Mesendoderm (in vitro differentiated cells): ENCODE results near the gene PHLDA1.

ENCODE experiments used
- DNase-seq: peaks from one replicate; pipeline ENCODE4 v3.0.0; 2013
- H2AK5ac ChIP-seq: 2 replicates; pipeline ENCODE4 v1.6.1; 2013; ENCODE audit warnings: low read length, inconsistent platforms
- H2BK120ac ChIP-seq: 2 replicates; pipeline ENCODE4 v1.6.1; 2013; ENCODE audit warnings: low read depth, mild to moderate bottlenecking, low read length, moderate library complexity, mixed read lengths
- H2BK15ac ChIP-seq: replicated peaks from 2 replicates; pipeline ENCODE4 v1.6.1; 2013; ENCODE audit warnings: low read depth, mild to moderate bottlenecking, moderate library complexity
- H2BK5ac ChIP-seq: 2 replicates; pipeline ENCODE4 v1.6.1; 2013; ENCODE audit warnings: low read length, inconsistent platforms
- H3K18ac ChIP-seq: 2 replicates; pipeline ENCODE4 v1.6.1; 2013; ENCODE audit warnings: mild to moderate bottlenecking, low read length, mixed read lengths
- H3K23ac ChIP-seq: one replicate; pipeline ENCODE4 v1.6.1; 2013; ENCODE audit warnings: low read length
- H3K27ac ChIP-seq: 2 replicates; pipeline ENCODE4 v1.5.1; 2013; ENCODE audit warnings: low read depth, mild to moderate bottlenecking, inconsistent platforms, low read length, moderate library complexity
- H3K27me3 ChIP-seq: 2 replicates; pipeline ENCODE4 v1.6.1; 2013; ENCODE audit warnings: low read length, control low read depth, mild to moderate bottlenecking, inconsistent platforms; ENCODE audit not compliant: insufficient read depth, poor library complexity
- H3K36me3 ChIP-seq: 2 replicates; pipeline ENCODE4 v1.6.1; 2013; ENCODE audit warnings: low read length, inconsistent platforms; ENCODE audit not compliant: control insufficient read depth, insufficient read depth
- H3K4ac ChIP-seq: one replicate; pipeline ENCODE4 v1.6.1; 2013; ENCODE audit warnings: low read depth, mild to moderate bottlenecking, low read length, moderate library complexity
- H3K4me1 ChIP-seq: 2 replicates; pipeline ENCODE4 v1.6.1; 2013; ENCODE audit warnings: low read depth, low read length, inconsistent platforms; ENCODE audit not compliant: control insufficient read depth
- H3K4me2 ChIP-seq: 2 replicates; pipeline ENCODE4 v1.6.1; 2013; ENCODE audit warnings: low read length
- H3K4me3 ChIP-seq: 2 replicates; pipeline ENCODE4 v1.5.1; 2013; ENCODE audit warnings: mild to moderate bottlenecking, low read length
- H3K56ac ChIP-seq: one replicate; pipeline ENCODE4 v1.6.1; 2013; ENCODE audit warnings: low read length
- H3K79me1 ChIP-seq: 2 replicates; pipeline ENCODE4 v1.6.1; 2013; ENCODE audit warnings: low read length, inconsistent platforms
- H3K79me2 ChIP-seq: 2 replicates; pipeline ENCODE4 v1.6.1; 2013; ENCODE audit warnings: mild to moderate bottlenecking, low read length; ENCODE audit not compliant: control insufficient read depth, insufficient read depth
- H3K9ac ChIP-seq: 2 replicates; pipeline ENCODE4 v1.6.1; 2013; ENCODE audit warnings: low read length, inconsistent platforms
- H4K5ac ChIP-seq: one replicate; pipeline ENCODE4 v1.6.1; 2013; ENCODE audit warnings: low read length
- H4K8ac ChIP-seq: one replicate; pipeline ENCODE4 v1.6.1; 2013; ENCODE audit warnings: low read depth, mild to moderate bottlenecking, control low read depth, low read length, moderate library complexity
- WGBS: extraction: QIAGEN DNeasy Blood & Tissue Kit; methylation state at CpG from one replicate; pipeline ENCODE4 v1.1.7; 2013; ENCODE audit warnings: low lambda C conversion rate, missing lambda C conversion rate; ENCODE audit not compliant: insufficient coverage; ENCODE audit errors: extremely low coverage; 5-methylcytosine and 5-hydroxymethylcytosine counted together

PHLDA1 gene

DNA sequence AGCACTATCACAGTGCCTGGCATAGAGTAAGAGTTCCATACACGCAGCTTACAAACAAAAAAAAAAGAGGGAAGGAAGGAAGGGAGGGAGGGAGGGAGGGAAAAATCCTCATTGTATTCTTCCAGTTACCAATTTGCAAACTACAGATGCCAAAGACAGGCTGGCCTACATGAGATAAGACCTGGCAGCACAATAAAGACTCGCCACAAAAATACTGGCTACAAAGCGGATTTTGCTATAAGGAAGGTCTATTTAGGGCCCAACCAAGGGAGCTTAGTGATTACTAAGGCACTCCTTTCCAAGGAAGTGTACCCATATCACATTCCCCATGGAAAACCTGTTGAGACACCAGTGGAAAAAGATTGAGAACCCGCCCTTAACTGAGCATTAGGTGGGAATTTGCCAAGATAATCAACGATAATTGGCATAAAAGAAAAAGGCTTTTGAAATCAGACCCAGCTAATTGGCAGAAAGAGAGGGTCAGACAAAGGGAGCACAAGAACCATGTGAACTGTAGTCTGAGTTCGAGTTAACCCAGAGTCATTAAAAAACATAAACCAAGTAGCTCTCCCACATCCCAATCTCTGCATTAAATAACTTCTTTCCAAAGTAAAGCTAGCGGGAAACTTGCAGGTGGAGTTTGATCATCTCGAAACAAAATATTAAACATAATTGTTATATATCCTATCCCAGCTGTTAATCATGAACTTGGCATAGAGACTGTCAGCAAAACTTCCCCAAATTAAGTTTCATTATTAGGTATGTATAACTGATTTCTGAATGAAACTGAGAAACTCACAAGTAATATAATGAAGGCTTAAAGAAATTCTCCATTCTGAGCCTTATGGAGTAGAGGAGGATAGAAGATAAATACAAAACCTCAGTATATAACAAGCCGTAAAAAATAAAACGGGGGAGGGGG is 50.1 kb downstream of the PHLDA1 start:
- no peak overlapping the region for H3K56ac ChIP-seq
- H3K4me2 ChIP-seq, result no peak overlapping the region
- no peak overlapping the region for H3K27ac ChIP-seq
- no peak overlapping the region for H2BK5ac ChIP-seq
- H3K23ac ChIP-seq, result no peak overlapping the region
- no peaks in the 10 kb centered on the region for H3K27me3 ChIP-seq
- no peak overlapping the region for H4K8ac ChIP-seq
- peaks cover 13% of the 10 kb centered on the region for H3K4me1 ChIP-seq
- no peak overlapping the region for H2AK5ac ChIP-seq
- DNase-seq, result no peak
- H3K79me1 ChIP-seq, result no peaks in the 10 kb centered on the region
- peak overlapping the region; percentile 32 for H3K18ac ChIP-seq
- H2BK120ac ChIP-seq, result no peak overlapping the region
- no peak overlapping the region for H3K9ac ChIP-seq
- no peaks in the 10 kb centered on the region for H3K79me2 ChIP-seq
- no peaks in the 10 kb centered on the region for H3K36me3 ChIP-seq
- H3K4ac ChIP-seq, result peak overlapping the region; percentile 39
- no peak overlapping the region for H4K5ac ChIP-seq
- no CpG with 5 or more reads among the region's 10 CpGs for WGBS
- H2BK15ac ChIP-seq, result no peak overlapping the region
- no peak overlapping the region for H3K4me3 ChIP-seq

DNA sequence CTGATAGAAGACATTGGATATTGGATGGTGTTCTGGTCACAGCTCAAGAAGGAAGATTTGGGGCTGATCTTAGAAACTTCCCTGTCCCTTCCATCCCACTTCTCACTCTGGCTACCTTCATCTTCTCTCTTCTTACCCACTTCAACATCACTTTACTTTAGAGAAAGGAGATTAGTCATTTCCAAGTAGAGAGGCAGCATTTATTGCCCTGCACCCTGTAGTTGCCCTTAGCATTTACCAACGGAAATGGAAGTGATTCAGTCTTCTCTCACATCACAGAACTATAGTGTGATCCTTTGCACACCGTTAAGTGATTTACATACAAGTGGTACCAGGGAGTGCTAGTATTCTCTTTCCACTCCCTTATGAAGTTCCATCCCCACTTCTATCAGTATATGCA is 52.4 kb downstream of the PHLDA1 start:
- Histone ChIP-seq H3K27me3 (no peaks in the 10 kb centered on the region), H3K4me1 (peaks cover 13% of the 10 kb centered on the region), H3K23ac (no peak overlapping the region), H2BK120ac (no peak overlapping the region), H4K8ac (no peak overlapping the region), H3K27ac (no peak overlapping the region), H2AK5ac (no peak overlapping the region), H3K36me3 (no peaks in the 10 kb centered on the region), H3K79me2 (no peaks in the 10 kb centered on the region), H3K9ac (no peak overlapping the region), H3K18ac (peak overlapping the region; percentile 22), H3K4me2 (no peak overlapping the region), H3K79me1 (no peaks in the 10 kb centered on the region), H4K5ac (no peak overlapping the region), H2BK5ac (no peak overlapping the region), H2BK15ac (no peak overlapping the region), H3K4me3 (no peak overlapping the region), H3K4ac (no peak overlapping the region), H3K56ac (no peak overlapping the region)
- no peak for DNase-seq
- WGBS, result no CpG with 5 or more reads among the region's 2 CpGs

DNA sequence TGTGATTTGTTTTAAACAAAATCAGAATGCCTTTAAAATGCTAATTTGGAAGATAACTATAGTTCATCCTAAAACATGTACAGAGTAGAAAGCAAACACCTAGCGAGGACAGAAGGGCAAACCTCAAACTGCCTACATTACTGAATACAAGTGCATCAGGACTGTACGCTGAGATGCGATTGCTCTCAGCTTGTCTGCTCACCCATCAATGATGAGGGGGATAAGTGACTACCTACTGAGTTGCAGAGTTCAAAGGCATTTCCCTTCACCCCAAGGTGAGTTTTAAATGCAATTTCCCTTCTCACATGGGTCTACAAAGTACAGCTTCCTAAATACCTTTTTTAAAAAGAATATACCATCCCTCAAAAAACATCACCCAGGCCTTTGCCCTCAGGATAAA is 52.9 kb downstream of the PHLDA1 start:
- Histone ChIP-seq H2BK120ac (no peak overlapping the region), H2BK15ac (no peak overlapping the region), H4K5ac (no peak overlapping the region), H2BK5ac (peak overlapping the region; percentile 27), H3K18ac (peak overlapping the region; percentile 22), H4K8ac (no peak overlapping the region), H2AK5ac (peak overlapping the region; percentile 7), H3K79me1 (no peaks in the 10 kb centered on the region), H3K79me2 (no peaks in the 10 kb centered on the region), H3K56ac (no peak overlapping the region), H3K4me1 (peaks cover 13% of the 10 kb centered on the region), H3K4ac (no peak overlapping the region), H3K4me2 (no peak overlapping the region), H3K4me3 (no peak overlapping the region), H3K27me3 (no peaks in the 10 kb centered on the region), H3K23ac (no peak overlapping the region), H3K9ac (no peak overlapping the region), H3K27ac (no peak overlapping the region), H3K36me3 (no peaks in the 10 kb centered on the region)
- no peak for DNase-seq
- WGBS, result no CpG with 5 or more reads among the region's 3 CpGs

DNA sequence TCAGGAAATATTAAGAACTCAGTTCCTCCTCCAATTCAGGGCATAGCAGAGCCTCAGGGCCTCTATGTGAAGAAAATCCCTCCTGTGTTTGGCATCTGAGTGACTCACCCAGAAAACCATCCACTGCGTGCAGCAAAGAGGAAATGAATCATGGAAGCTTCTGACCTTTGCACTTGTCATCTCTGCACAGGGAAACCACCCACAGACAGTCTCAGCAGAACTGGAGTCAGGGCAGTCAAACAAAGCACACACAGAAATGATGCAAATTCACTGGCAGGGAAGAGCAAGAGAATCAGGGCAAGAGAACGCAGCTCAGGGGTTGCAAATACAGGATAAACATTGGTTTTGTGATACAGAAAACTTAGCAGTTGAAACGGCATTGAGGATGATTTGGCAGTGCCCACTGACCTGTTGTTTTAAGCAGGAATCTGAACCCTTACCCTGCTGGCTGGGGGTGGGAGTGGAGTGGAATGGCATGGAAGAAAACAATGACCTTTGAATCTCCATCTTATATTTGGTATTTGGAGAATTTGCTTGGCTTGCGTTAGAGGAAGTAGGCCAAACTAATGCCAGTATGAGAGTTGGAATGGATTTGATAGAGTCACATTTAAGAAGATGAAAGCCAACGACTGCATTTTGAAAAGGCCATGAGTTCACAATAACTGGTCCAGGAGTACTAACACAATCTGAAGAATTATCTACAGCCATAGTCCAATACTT is 53.5 kb downstream of the PHLDA1 start:
- Histone ChIP-seq H3K79me2 (no peaks in the 10 kb centered on the region), H3K27ac (peak overlapping the region; percentile 39), H3K9ac (no peak overlapping the region), H3K36me3 (no peaks in the 10 kb centered on the region), H4K8ac (no peak overlapping the region), H3K4ac (peak overlapping the region; percentile 21), H3K23ac (no peak overlapping the region), H4K5ac (no peak overlapping the region), H3K79me1 (no peaks in the 10 kb centered on the region), H3K4me1 (peaks cover 13% of the 10 kb centered on the region), H2BK15ac (no peak overlapping the region), H3K4me3 (no peak overlapping the region), H2BK5ac (no peak overlapping the region), H3K18ac (peak overlapping the region; percentile 19), H3K27me3 (no peaks in the 10 kb centered on the region), H3K56ac (peak overlapping the region; percentile 44), H2AK5ac (no peak overlapping the region), H3K4me2 (no peak overlapping the region), H2BK120ac (no peak overlapping the region)
- DNase-seq, result peak; percentile 92
- WGBS, result no CpG with 5 or more reads among the region's 5 CpGs

DNA sequence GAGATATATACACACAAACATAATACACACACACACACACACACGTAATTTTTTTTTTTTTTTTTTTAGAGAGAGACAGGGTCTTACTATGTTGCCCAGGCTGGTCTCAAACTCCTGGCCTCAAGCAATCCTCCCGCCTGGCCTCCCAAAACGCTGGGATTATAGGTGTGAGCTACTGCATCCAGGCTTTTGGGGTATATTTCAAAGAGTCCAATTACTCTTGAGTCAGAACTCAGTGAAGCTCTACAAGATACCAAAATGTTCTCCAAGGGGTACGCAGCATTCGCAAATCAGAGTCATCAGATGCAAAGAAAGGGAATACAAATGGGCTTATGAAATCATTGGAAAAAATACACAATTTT is 54.0 kb downstream of the PHLDA1 start:
- Histone ChIP-seq H3K27ac (peak overlapping the region; percentile 24), H3K4me3 (no peak overlapping the region)

More for the DNA sequence above, 54.0 kb downstream of the PHLDA1 start:
- WGBS, result no CpG with 5 or more reads among the region's 5 CpGs
- no peak overlapping the region for H2BK5ac ChIP-seq
- H4K8ac ChIP-seq, result no peak overlapping the region
- H3K56ac ChIP-seq, result no peak overlapping the region
- no peak overlapping the region for H2BK120ac ChIP-seq
- no peaks in the 10 kb centered on the region for H3K27me3 ChIP-seq
- H3K23ac ChIP-seq, result no peak overlapping the region
- H2AK5ac ChIP-seq, result no peak overlapping the region
- no peaks in the 10 kb centered on the region for H3K79me2 ChIP-seq
- H4K5ac ChIP-seq, result no peak overlapping the region
- no peak overlapping the region for H3K9ac ChIP-seq
- no peaks in the 10 kb centered on the region for H3K79me1 ChIP-seq
- no peaks in the 10 kb centered on the region for H3K36me3 ChIP-seq
- H2BK15ac ChIP-seq, result no peak overlapping the region
- no peak for DNase-seq
- H3K4me1 ChIP-seq, result peaks cover 13% of the 10 kb centered on the region
- H3K4ac ChIP-seq, result no peak overlapping the region
- H3K18ac ChIP-seq, result no peak overlapping the region
- no peak overlapping the region for H3K4me2 ChIP-seq
